PC-3 (cell line): ENCODE measurements around the gene AUTS2.

Experiments used
- EZH2 ChIP-seq: fragments of 300-600 bp; sonication (generic); IDR thresholded peaks from one replicate; pipeline ENCODE4 v1.6.1; 2017; ENCODE audit warnings: antibody characterized with exemption, mild to moderate bottlenecking, low read length; ENCODE audit not compliant: unreplicated experiment
- EZH2phosphoT487 ChIP-seq: fragments of 300-600 bp; sonication (generic); IDR thresholded peaks from 2 replicates; pipeline ENCODE4 v1.6.1; 2018; ENCODE audit warnings: mild to moderate bottlenecking, antibody characterized with exemption, low read length, borderline replicate concordance
- TF ChIP-seq, protein P1 (sequence below): fragments of 300-600 bp; sonication (generic); conservative IDR thresholded peaks from 2 replicates; pipeline ENCODE4 v1.5.1; 2017; ENCODE audit warnings: antibody characterized with exemption, low read depth, mild to moderate bottlenecking, low read length

DNA sequence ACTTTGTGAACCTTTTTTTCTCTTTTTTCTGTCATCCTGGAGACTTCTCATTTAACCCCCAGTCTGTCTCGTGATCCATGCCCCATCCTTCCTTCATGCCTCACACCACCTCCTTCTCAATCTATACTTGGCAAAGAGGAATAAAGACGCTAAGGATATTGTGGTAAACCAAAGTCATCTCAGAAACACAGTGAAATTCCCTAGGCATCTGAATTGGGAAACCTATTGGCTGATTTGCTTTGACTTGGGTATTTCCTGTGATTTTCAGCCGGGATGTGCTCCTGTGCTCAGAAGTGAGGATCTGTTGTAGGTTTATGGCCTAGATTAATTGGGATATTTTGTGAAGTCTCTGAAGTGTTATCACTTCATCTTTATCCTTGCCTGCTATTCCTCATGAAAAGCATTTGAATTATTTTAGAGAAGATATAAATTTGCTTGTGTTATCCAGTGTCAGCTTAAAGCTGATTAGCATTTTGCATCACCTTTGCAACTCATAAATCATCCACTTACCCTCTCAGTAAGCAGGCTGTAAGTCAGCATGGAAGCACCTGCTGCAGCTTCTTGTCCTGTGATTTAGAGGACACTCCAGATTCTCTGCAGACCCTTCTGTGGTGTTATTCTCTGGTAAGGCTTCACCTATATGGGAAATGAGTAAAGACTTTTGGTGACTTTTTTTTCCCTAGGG lies 138.0 kb downstream of the AUTS2 start:
- TF ChIP-seq EZH2 (no peak), EZH2phosphoT487 (no peak)
- TF ChIP-seq, protein P1, sequence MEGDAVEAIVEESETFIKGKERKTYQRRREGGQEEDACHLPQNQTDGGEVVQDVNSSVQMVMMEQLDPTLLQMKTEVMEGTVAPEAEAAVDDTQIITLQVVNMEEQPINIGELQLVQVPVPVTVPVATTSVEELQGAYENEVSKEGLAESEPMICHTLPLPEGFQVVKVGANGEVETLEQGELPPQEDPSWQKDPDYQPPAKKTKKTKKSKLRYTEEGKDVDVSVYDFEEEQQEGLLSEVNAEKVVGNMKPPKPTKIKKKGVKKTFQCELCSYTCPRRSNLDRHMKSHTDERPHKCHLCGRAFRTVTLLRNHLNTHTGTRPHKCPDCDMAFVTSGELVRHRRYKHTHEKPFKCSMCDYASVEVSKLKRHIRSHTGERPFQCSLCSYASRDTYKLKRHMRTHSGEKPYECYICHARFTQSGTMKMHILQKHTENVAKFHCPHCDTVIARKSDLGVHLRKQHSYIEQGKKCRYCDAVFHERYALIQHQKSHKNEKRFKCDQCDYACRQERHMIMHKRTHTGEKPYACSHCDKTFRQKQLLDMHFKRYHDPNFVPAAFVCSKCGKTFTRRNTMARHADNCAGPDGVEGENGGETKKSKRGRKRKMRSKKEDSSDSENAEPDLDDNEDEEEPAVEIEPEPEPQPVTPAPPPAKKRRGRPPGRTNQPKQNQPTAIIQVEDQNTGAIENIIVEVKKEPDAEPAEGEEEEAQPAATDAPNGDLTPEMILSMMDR = no peak
